Caco-2 (cell line): ENCODE data around the gene SPATS2L. TPM values are rescaled to one million over a fixed set of nuclear protein-coding genes. Genes with fewer than 3 reads are reported as not detected.

Source experiments
- BruUV-seq: library from RNA; stranded (reverse); fragments of 400-500 nt; replicated peaks from 2 replicates; lab custom pipeline; 2021; lab: Mats Ljungman, UMichigan
- CTCF ChIA-PET: fragments of 300-600 bp; sonication (Branson Sonifier 250); formaldehyde crosslinking; loops from one replicate; lab custom pipeline; 2022; ENCODE audit warnings: antibody characterized with exemption; lab: Charles Lee
- POLR2A ChIA-PET: fragments of 300-600 bp; sonication (Branson Sonifier 250); formaldehyde crosslinking; loops from one replicate; lab custom pipeline; 2022; ENCODE audit warnings: antibody characterized with exemption; lab: Charles Lee
- DNase-seq, 2 experiments: peaks; one replicate each; pipeline versions ENCODE4 v3.0.0 to v3.0.0-alpha.2; 2020 to 2022
- H3K27me3 ChIP-seq: replicated peaks from 2 replicates; pipeline ENCODE4 v1.6.0; 2011; ENCODE audit warnings: low read length; ENCODE audit not compliant: control insufficient read depth, insufficient read depth
- H3K36me3 ChIP-seq: 2 replicates; pipeline ENCODE4 v1.5.1; 2011; ENCODE audit warnings: low read length; ENCODE audit not compliant: control insufficient read depth, insufficient read depth
- H3K4me1 ChIP-seq: fragments of 250-450 bp; sonication (Bioruptor Pico); 2 replicates; pipeline ENCODE4 v1.5.1; 2020; ENCODE audit warnings: mild to moderate bottlenecking
- H3K4me3 ChIP-seq: 2 replicates; pipeline ENCODE4 v1.5.1; 2011; ENCODE audit warnings: low read depth, mild to moderate bottlenecking, control low read depth, low read length
- H3K9me3 ChIP-seq: fragments of 250-450 bp; sonication (Bioruptor Pico); 2 replicates; pipeline ENCODE4 v1.5.1; 2020; ENCODE audit warnings: mild to moderate bottlenecking, moderate library complexity
- H3K27ac Mint-ChIP-seq: one replicate; pipeline ENCODE4 v1.8.0; 2022; ENCODE audit warnings: mixed read lengths; ENCODE audit not compliant: unreplicated experiment
- H3K27me3 Mint-ChIP-seq: one replicate; pipeline ENCODE4 v1.8.0; 2022; ENCODE audit warnings: mixed read lengths; ENCODE audit not compliant: insufficient read depth, unreplicated experiment
- H3K36me3 Mint-ChIP-seq: one replicate; pipeline ENCODE4 v1.8.0; 2022; ENCODE audit warnings: mild to moderate bottlenecking, mixed read lengths; ENCODE audit not compliant: insufficient read depth, unreplicated experiment
- H3K4me1 Mint-ChIP-seq: one replicate; pipeline ENCODE4 v1.8.0; 2022; ENCODE audit warnings: low read depth, mixed read lengths; ENCODE audit not compliant: unreplicated experiment
- H3K4me3 Mint-ChIP-seq: one replicate; pipeline ENCODE4 v1.8.0; 2022; ENCODE audit warnings: mild to moderate bottlenecking, moderate library complexity, mixed read lengths; ENCODE audit not compliant: unreplicated experiment
- H3K9me3 Mint-ChIP-seq: one replicate; pipeline ENCODE4 v1.8.0; 2022; ENCODE audit warnings: mixed read lengths; ENCODE audit not compliant: unreplicated experiment
- intact Hi-C: fragments of 100-400 bp; cut with micrococcal nuclease; formaldehyde crosslinking; loops from one replicate; pipeline ENCODE4 v1.10.0; 2022; ENCODE audit not compliant: unreplicated experiment
- total RNA-seq: library from RNA; stranded (reverse); gene quantifications from 2 replicates; pipeline ENCODE4 v1.2.3, GENCODE V29; 2022
- TF ChIP-seq, protein P1 (sequence below), 2 experiments: fragments of 200-600 bp in 1 of 2; IDR thresholded peaks; 1 replicate in 1 of 2; 2 replicates in 1 of 2; pipeline versions ENCODE4 v1.5.1 to v1.8.0; 2011 to 2022; ENCODE audit warnings: antibody characterized with exemption in 1 of 2, control low read depth in 1 of 2, inconsistent platforms in 1 of 2, low read depth in 1 of 2, low read length in 1 of 2, mild to moderate bottlenecking in 1 of 2, moderate library complexity in 1 of 2; ENCODE audit not compliant: insufficient read depth in 1 of 2, severe bottlenecking in 1 of 2, unreplicated experiment in 1 of 2

SPATS2L gene
- total RNA-seq, 1 experiment from 2014 or later: 196 TPM

- TF ChIP-seq, protein P1, sequence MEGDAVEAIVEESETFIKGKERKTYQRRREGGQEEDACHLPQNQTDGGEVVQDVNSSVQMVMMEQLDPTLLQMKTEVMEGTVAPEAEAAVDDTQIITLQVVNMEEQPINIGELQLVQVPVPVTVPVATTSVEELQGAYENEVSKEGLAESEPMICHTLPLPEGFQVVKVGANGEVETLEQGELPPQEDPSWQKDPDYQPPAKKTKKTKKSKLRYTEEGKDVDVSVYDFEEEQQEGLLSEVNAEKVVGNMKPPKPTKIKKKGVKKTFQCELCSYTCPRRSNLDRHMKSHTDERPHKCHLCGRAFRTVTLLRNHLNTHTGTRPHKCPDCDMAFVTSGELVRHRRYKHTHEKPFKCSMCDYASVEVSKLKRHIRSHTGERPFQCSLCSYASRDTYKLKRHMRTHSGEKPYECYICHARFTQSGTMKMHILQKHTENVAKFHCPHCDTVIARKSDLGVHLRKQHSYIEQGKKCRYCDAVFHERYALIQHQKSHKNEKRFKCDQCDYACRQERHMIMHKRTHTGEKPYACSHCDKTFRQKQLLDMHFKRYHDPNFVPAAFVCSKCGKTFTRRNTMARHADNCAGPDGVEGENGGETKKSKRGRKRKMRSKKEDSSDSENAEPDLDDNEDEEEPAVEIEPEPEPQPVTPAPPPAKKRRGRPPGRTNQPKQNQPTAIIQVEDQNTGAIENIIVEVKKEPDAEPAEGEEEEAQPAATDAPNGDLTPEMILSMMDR (IDR thresholded peaks at IDR 0.05; ENCODE audit: insufficient read depth in 1 of 2, low read depth in 1 of 2, low read length in 1 of 2, severe bottlenecking in 1 of 2, unreplicated experiment in 1 of 2): no peak
- Mint-ChIP-seq H3K4me3 (no peak overlapping the region), H3K36me3 (peaks cover 38% of the 10 kb centered on the region), H3K27ac (no peak overlapping the region), H3K4me1 (peaks cover 7% of the 10 kb centered on the region), H3K27me3 (no peaks in the 10 kb centered on the region), H3K9me3 (no peaks in the 10 kb centered on the region)
- Histone ChIP-seq H3K36me3 (peaks cover 2% of the 10 kb centered on the region; the same call in 1 of the 2 replicates), H3K4me1 (peaks cover 13% of the 10 kb centered on the region; the same call in 1 of the 2 replicates), H3K27me3 (no peaks in the 10 kb centered on the region), H3K9me3 (no peaks in the 10 kb centered on the region), H3K4me3 (no peak overlapping the region)
- BruUV-seq: no TSS peak
- ChIA-PET POLR2A (interaction anchor here (0.5 kb wide), 1 partner anchor 145 kb away, joined by 4 read pairs; no protein-coding TSS in a partner anchor), CTCF (interaction anchor here (0.7 to 1.2 kb wide), 2 partner anchors 24 to 106 kb away, joined by 3 read pairs; no protein-coding TSS in a partner anchor)
- DNase-seq: no peak
- intact Hi-C loops: no loop called here
Observed at GRCh38 chr2:200430017-200430416, 123.5 kb downstream of the SPATS2L start.

GRCh38 chr2:200431996-200432705 lies 125.7 kb downstream of the SPATS2L start:
- ChIA-PET POLR2A (no interaction called here), CTCF (no interaction called here)
- Mint-ChIP-seq H3K27ac (no peak overlapping the region), H3K36me3 (peaks cover 39% of the 10 kb centered on the region), H3K9me3 (no peaks in the 10 kb centered on the region), H3K4me1 (no peaks in the 10 kb centered on the region), H3K4me3 (no peak overlapping the region), H3K27me3 (no peaks in the 10 kb centered on the region)
- peaks cover 7% of the 10 kb centered on the region; the same call in 1 of the 2 replicates for H3K4me1 ChIP-seq
- TF ChIP-seq, protein P1 (IDR thresholded peaks at IDR 0.05; ENCODE audit: insufficient read depth in 1 of 2, low read depth in 1 of 2, low read length in 1 of 2, severe bottlenecking in 1 of 2, unreplicated experiment in 1 of 2): no peak
- no peaks in the 10 kb centered on the region for H3K27me3 ChIP-seq
- no peak overlapping the region for H3K4me3 ChIP-seq
- H3K9me3 ChIP-seq: no peaks in the 10 kb centered on the region
- DNase-seq: no peak
- intact Hi-C loops: no loop called here
- no TSS peak for BruUV-seq
- H3K36me3 ChIP-seq: peaks cover 2% of the 10 kb centered on the region; the same call in 1 of the 2 replicates

- H3K36me3 ChIP-seq: peaks cover 5% of the 10 kb centered on the region
- BruUV-seq: no TSS peak
- H3K27me3 ChIP-seq: no peaks in the 10 kb centered on the region
- no peaks in the 10 kb centered on the region for H3K4me1 Mint-ChIP-seq
- no peak for DNase-seq
- CTCF ChIA-PET: no interaction called here
- no peaks in the 10 kb centered on the region for H3K27me3 Mint-ChIP-seq
- peaks cover 71% of the 10 kb centered on the region for H3K36me3 Mint-ChIP-seq
- POLR2A ChIA-PET: no interaction called here
- H3K9me3 Mint-ChIP-seq: no peaks in the 10 kb centered on the region
- no peak overlapping the region for H3K4me3 Mint-ChIP-seq
- no peaks in the 10 kb centered on the region for H3K9me3 ChIP-seq
- no peak overlapping the region for H3K27ac Mint-ChIP-seq
- TF ChIP-seq, protein P1 (IDR thresholded peaks at IDR 0.05; ENCODE audit: insufficient read depth in 1 of 2, low read depth in 1 of 2, low read length in 1 of 2, severe bottlenecking in 1 of 2, unreplicated experiment in 1 of 2): no peak
- no peaks in the 10 kb centered on the region for H3K4me1 ChIP-seq
- H3K4me3 ChIP-seq: no peak overlapping the region
- intact Hi-C loops: no loop called here
Observed at GRCh38 chr2:200435379-200435778, 128.9 kb downstream of the SPATS2L start.
